Keratinocyte (primary cell): Measurements from ENCODE around the gene TXK. TPM values are rescaled to one million over a fixed set of nuclear protein-coding genes. Genes with fewer than 3 reads are reported as not detected.

Experiments
- DNase-seq: peaks from one replicate; pipeline ENCODE4 v3.0.0-alpha.2; 2011; ENCODE audit warnings: low read depth, missing footprints, low spot score
- FAIRE-seq: peaks from 2 replicates; lab custom pipeline; 2011; peaks lifted over from hg19 to GRCh38; lab: Jason Lieb, UNC
- H2AFZ ChIP-seq: 2 replicates; pipeline ENCODE4 v1.6.0; 2012; ENCODE audit warnings: low read length, control low read depth, inconsistent platforms; ENCODE audit not compliant: control insufficient read depth
- H3K27ac ChIP-seq: 2 replicates; pipeline ENCODE4 v1.5.1; 2011; ENCODE audit warnings: low read length; ENCODE audit not compliant: control insufficient read depth, insufficient read depth
- H3K27me3 ChIP-seq: 3 replicates; pipeline ENCODE4 v1.6.0; 2011; ENCODE audit warnings: low read length; ENCODE audit not compliant: control insufficient read depth, insufficient read depth; ENCODE audit errors: extremely low read depth
- H3K36me3 ChIP-seq, 2 experiments: 2 replicates in 1 of 2; 3 replicates in 1 of 2; pipeline ENCODE4 v1.5.1; 2011; ENCODE audit warnings: low read length in 2 of 2, mild to moderate bottlenecking in 1 of 2; ENCODE audit not compliant: control insufficient read depth in 2 of 2, insufficient read depth in 2 of 2; ENCODE audit errors: extremely low read depth in 1 of 2
- H3K4me1 ChIP-seq: 3 replicates; pipeline ENCODE4 v1.5.1; 2011; ENCODE audit warnings: low read length; ENCODE audit not compliant: control insufficient read depth, insufficient read depth; ENCODE audit errors: extremely low read depth
- H3K4me2 ChIP-seq: 3 replicates; pipeline ENCODE4 v1.6.0; 2011; ENCODE audit warnings: low read depth, low read length; ENCODE audit not compliant: control insufficient read depth, insufficient read depth; ENCODE audit errors: extremely low read depth
- H3K4me3 ChIP-seq, 3 experiments: fragments of 200-600 bp in 1 of 3; sonication (generic) in 1 of 3; 2 replicates in 2 of 3; 3 replicates in 1 of 3; pipeline ENCODE4 v1.5.1; 2011 to 2016; ENCODE audit warnings: low read length in 3 of 3, mild to moderate bottlenecking in 3 of 3, control low read depth in 2 of 3, inconsistent platforms in 1 of 3, low read depth in 1 of 3, mixed read lengths in 1 of 3, mixed run types in 1 of 3, moderate library complexity in 1 of 3; ENCODE audit not compliant: control insufficient read depth in 2 of 3, insufficient read depth in 2 of 3; ENCODE audit errors: extremely low read depth in 1 of 3
- H3K79me2 ChIP-seq: 2 replicates; pipeline ENCODE4 v1.6.0; 2012; ENCODE audit warnings: low read length; ENCODE audit not compliant: control insufficient read depth, insufficient read depth
- H3K9ac ChIP-seq: 3 replicates; pipeline ENCODE4 v1.6.0; 2011; ENCODE audit warnings: low read length; ENCODE audit not compliant: control insufficient read depth, insufficient read depth; ENCODE audit errors: extremely low read depth
- H3K9me1 ChIP-seq: 3 replicates; pipeline ENCODE4 v1.6.0; 2011; ENCODE audit warnings: low read length; ENCODE audit not compliant: control insufficient read depth, insufficient read depth; ENCODE audit errors: extremely low read depth
- H3K9me3 ChIP-seq: 2 replicates; pipeline ENCODE4 v1.5.1; 2012; ENCODE audit warnings: low read depth, low read length; ENCODE audit not compliant: control insufficient read depth
- H4K20me1 ChIP-seq: 3 replicates; pipeline ENCODE4 v1.6.0; 2011; ENCODE audit warnings: low read length; ENCODE audit not compliant: control insufficient read depth, insufficient read depth; ENCODE audit errors: extremely low read depth
- CTCF ChIP-seq, 3 experiments: IDR thresholded peaks in 1 of 3; conservative IDR thresholded peaks in 1 of 3; optimal IDR thresholded peaks in 1 of 3; 2 replicates in 2 of 3; 3 replicates in 1 of 3; pipeline versions ENCODE3 to v1.5.1; 2011; ENCODE audit warnings: low read length in 3 of 3, mild to moderate bottlenecking in 3 of 3, moderate library complexity in 2 of 3, control low read depth in 1 of 3, inconsistent platforms in 1 of 3; ENCODE audit not compliant: insufficient read depth in 2 of 3; ENCODE audit errors: extremely low read depth in 1 of 3
- EZH2 ChIP-seq: IDR thresholded peaks from one replicate; pipeline ENCODE4 v1.6.1; 2012; ENCODE audit warnings: inconsistent platforms, mild to moderate bottlenecking, low read length, moderate library complexity
- dilution Hi-C: fragments of 300-500 bp; cut with MboI; formaldehyde crosslinking; loops from one replicate; pipeline ENCODE4 v1.7.0; 2020; ENCODE audit warnings: low sequenced_read_pairs; ENCODE audit not compliant: extremely low pct_ligation_motif_present
- polyA plus RNA-seq, 5 experiments: library from polyadenylated mRNA; depleted of rRNA in 3 of 5; stranded (reverse) in 3 of 5; stranded (forward) in 1 of 5; unstranded in 1 of 5; fragments of >200 nt; gene quantifications; 1 replicate in 1 of 5; 2 replicates in 3 of 5; 3 replicates in 1 of 5; pipeline versions ENCODE4 v1.2.1 to v1.2.3, GENCODE V29; 2011 to 2012; ENCODE audit warnings: missing spikeins in 2 of 5, low read depth in 1 of 5, low replicate concordance in 1 of 5

Gene TXK
- polyA plus RNA-seq, 1 donor (not counting 4 experiments of a cell fraction or from before 2014, with no cell fraction given): 0.12 TPM

DNA sequence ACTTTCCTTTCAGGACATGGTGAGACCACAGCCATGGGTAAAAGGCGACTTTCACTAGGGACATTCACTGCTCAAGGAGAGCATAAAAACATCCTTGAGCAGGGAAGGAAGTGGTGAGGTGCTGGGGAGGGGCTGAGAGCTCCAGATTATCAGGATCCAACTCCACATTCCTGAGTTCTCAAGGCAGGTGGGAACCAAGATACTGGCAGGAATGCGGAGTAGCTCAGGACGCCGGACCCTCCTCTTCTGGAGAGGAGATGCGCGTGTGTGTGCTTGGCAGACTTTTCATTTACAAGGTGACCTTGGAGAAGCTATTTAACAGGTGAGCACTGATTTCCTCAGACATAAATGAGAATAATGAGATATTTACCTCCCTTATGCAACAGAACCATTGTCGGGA lies 41.3 kb upstream of the TXK start:
- TF ChIP-seq EZH2 (no peak), CTCF (optimal IDR thresholded peaks at IDR 0.05 in 1 of 3, IDR thresholded peaks at IDR 0.05 in 1 of 3, conservative IDR thresholded peaks at IDR 0.05 in 1 of 3; ENCODE audit: extremely low read depth in 1 of 3, insufficient read depth in 2 of 3, low read length in 3 of 3) (no peak)
- Histone ChIP-seq H3K79me2 (no peaks in the 10 kb centered on the region), H3K27ac (no peak overlapping the region), H3K36me3 (no peaks in the 10 kb centered on the region), H3K4me2 (no peak overlapping the region), H3K9me1 (no peaks in the 10 kb centered on the region), H3K9ac (no peak overlapping the region), H3K27me3 (no peaks in the 10 kb centered on the region), H3K4me1 (peaks cover 12% of the 10 kb centered on the region), H2AFZ (no peak overlapping the region), H3K4me3 (no peak overlapping the region), H3K9me3 (no peaks in the 10 kb centered on the region), H4K20me1 (no peaks in the 10 kb centered on the region)
- FAIRE-seq (no peak), DNase-seq (no peak)
- dilution Hi-C loops: no loop called here

DNA sequence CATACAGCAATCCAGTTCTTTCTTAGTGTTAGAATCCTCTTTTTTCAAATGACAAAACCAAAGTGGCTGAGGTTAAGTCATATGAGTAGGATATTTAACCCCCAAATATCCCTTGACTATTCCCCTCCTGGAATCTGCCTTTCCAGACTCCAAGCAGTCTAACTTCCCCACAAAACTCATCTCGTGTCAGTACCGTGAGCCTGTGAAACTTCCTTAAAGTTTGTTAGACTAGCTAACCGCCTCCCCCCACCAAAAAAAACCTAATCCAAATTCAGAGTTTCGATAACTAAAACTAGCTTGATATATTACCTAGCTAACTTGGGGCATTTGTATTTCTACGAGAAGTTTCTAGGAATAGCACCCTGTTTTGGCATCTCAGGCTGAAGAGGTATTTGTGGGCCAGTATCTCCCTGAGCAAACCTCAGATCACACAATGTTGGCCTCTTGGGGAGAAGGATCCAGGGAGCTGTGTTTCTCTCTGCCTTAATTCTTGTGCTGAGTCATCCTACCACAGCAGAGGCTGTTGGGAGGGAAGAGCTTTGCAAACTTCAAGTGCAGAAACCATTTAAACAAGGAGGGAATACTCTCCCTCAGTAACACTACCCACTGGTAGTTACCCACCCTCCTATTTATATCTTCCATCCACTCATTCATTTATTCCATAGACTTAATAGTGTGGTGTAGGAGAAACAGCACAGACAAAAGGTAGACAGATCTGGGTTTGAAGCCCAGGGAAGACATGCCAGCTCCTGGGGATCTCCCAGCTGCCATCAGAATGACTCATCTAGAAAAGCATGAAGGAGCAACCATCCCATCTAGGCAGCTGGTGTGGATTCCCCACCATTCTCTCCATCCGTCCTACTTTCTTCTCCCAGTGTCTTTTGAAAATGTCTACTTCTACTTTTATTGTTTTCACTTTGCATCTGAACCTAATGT lies 39.3 kb upstream of the TXK start:
- H3K79me2 ChIP-seq: no peaks in the 10 kb centered on the region
- H3K27ac ChIP-seq: peak overlapping the region; percentile 53
- TF ChIP-seq CTCF (optimal IDR thresholded peaks at IDR 0.05 in 1 of 3, IDR thresholded peaks at IDR 0.05 in 1 of 3, conservative IDR thresholded peaks at IDR 0.05 in 1 of 3; ENCODE audit: extremely low read depth in 1 of 3, insufficient read depth in 2 of 3, low read length in 3 of 3) (no peak), EZH2 (no peak)
- H3K9me3 ChIP-seq: no peaks in the 10 kb centered on the region
- no peaks in the 10 kb centered on the region for H4K20me1 ChIP-seq
- dilution Hi-C loops: no loop called here
- H3K36me3 ChIP-seq: no peaks in the 10 kb centered on the region
- peak overlapping the region; percentile 55 for H3K4me2 ChIP-seq
- H3K27me3 ChIP-seq: no peaks in the 10 kb centered on the region
- H3K4me1 ChIP-seq: peaks cover 12% of the 10 kb centered on the region
- H3K9me1 ChIP-seq: no peaks in the 10 kb centered on the region
- DNase-seq: peak; percentile 5
- FAIRE-seq: peak; percentile 95
- no peak overlapping the region for H3K9ac ChIP-seq
- H3K4me3 ChIP-seq: no peak overlapping the region
- peak overlapping the region; percentile 89 for H2AFZ ChIP-seq
